IPS-20b (cell line): ENCODE results near the gene DLX1.
"Not testable (repeated sequence)": the region's sequence is repeated elsewhere in the genome, so short reads cannot be mapped to it uniquely, and the experiment has no call there.

ENCODE experiments used
- H3K27ac ChIP-seq: one replicate; pipeline ENCODE4 v1.5.1; 2013; ENCODE audit warnings: low read length
- H3K27me3 ChIP-seq: 2 replicates; pipeline ENCODE4 v1.6.1; 2013; ENCODE audit warnings: mild to moderate bottlenecking, low read length, inconsistent platforms; ENCODE audit not compliant: insufficient read depth
- H3K36me3 ChIP-seq: 2 replicates; pipeline ENCODE4 v1.6.1; 2013; ENCODE audit warnings: low read depth, mild to moderate bottlenecking, inconsistent platforms, low read length, moderate library complexity; ENCODE audit not compliant: insufficient read depth
- H3K4me1 ChIP-seq: 2 replicates; pipeline ENCODE4 v1.6.1; 2013; ENCODE audit warnings: mild to moderate bottlenecking, control low read depth, inconsistent platforms, low read length, moderate library complexity; ENCODE audit not compliant: insufficient read depth
- H3K4me3 ChIP-seq: 2 replicates; pipeline ENCODE4 v1.5.1; 2013; ENCODE audit warnings: mild to moderate bottlenecking, low read length, inconsistent platforms
- H3K9ac ChIP-seq: 2 replicates; pipeline ENCODE4 v1.6.1; 2013; ENCODE audit warnings: low read depth, mild to moderate bottlenecking, inconsistent platforms, low read length, moderate library complexity
- H3K9me3 ChIP-seq: 2 replicates; pipeline ENCODE4 v1.6.1; 2013; ENCODE audit warnings: mild to moderate bottlenecking, low read depth, low read length, inconsistent platforms; ENCODE audit not compliant: insufficient read depth

DLX1 gene

GRCh38 chr2:172050479-172051125, 34.7 kb upstream of the DLX1 start:
- H3K4me3 ChIP-seq = no peak overlapping the region
- no peaks in the 10 kb centered on the region for H3K4me1 ChIP-seq

GRCh38 chr2:172052000-172052983, 33.0 kb upstream of the DLX1 start:
- Histone ChIP-seq H3K27me3 (no peaks in the 10 kb centered on the region), H3K27ac (no peak overlapping the region), H3K9ac (no peak overlapping the region), H3K9me3 (no peaks in the 10 kb centered on the region), H3K4me1 (no peaks in the 10 kb centered on the region), H3K36me3 (no peaks in the 10 kb centered on the region), H3K4me3 (no peak overlapping the region)

More at GRCh38 chr2:172050479-172051125, 34.7 kb upstream of the DLX1 start:
- Histone ChIP-seq H3K36me3 (no peaks in the 10 kb centered on the region), H3K27me3 (no peaks in the 10 kb centered on the region), H3K9ac (no peak overlapping the region), H3K9me3 (no peaks in the 10 kb centered on the region), H3K27ac (no peak overlapping the region)

- Histone ChIP-seq H3K9me3 (no peaks in the 10 kb centered on the region), H3K27ac (no peak overlapping the region), H3K9ac (no peak overlapping the region), H3K4me3 (no peak overlapping the region), H3K36me3 (no peaks in the 10 kb centered on the region), H3K4me1 (no peaks in the 10 kb centered on the region), H3K27me3 (no peaks in the 10 kb centered on the region)
These were observed 31.8 kb upstream of the DLX1 start for GRCh38 chr2:172053486-172053885.

- H3K9ac ChIP-seq = no peak overlapping the region
- no peak overlapping the region for H3K27ac ChIP-seq
- H3K9me3 ChIP-seq = no peaks in the 10 kb centered on the region
- H3K4me3 ChIP-seq = no peak overlapping the region
- H3K36me3 ChIP-seq = no peaks in the 10 kb centered on the region
- no peaks in the 10 kb centered on the region for H3K4me1 ChIP-seq
- no peaks in the 10 kb centered on the region for H3K27me3 ChIP-seq
These were observed 29.0 kb upstream of the DLX1 start for GRCh38 chr2:172056293-172056692.

GRCh38 chr2:172058660-172059059, 26.6 kb upstream of the DLX1 start:
- Histone ChIP-seq H3K4me3 (no peak overlapping the region), H3K27ac (no peak overlapping the region), H3K9ac (no peak overlapping the region), H3K27me3 (no peaks in the 10 kb centered on the region), H3K4me1 (no peaks in the 10 kb centered on the region), H3K9me3 (no peaks in the 10 kb centered on the region), H3K36me3 (no peaks in the 10 kb centered on the region)

- not testable (repeated sequence) for H3K4me3 ChIP-seq, H3K27ac ChIP-seq, H3K27me3 ChIP-seq, H3K4me1 ChIP-seq, H3K36me3 ChIP-seq, H3K9me3 ChIP-seq, H3K9ac ChIP-seq
These were observed 25.2 kb upstream of the DLX1 start for GRCh38 chr2:172060118-172060517.

GRCh38 chr2:172062402-172063004, 22.8 kb upstream of the DLX1 start:
- Histone ChIP-seq H3K36me3 (no peaks in the 10 kb centered on the region), H3K27me3 (no peaks in the 10 kb centered on the region), H3K9ac (no peak overlapping the region), H3K4me3 (no peak overlapping the region), H3K9me3 (no peaks in the 10 kb centered on the region), H3K27ac (no peak overlapping the region), H3K4me1 (no peaks in the 10 kb centered on the region)

GRCh38 chr2:172063446-172063845, 21.9 kb upstream of the DLX1 start:
- Histone ChIP-seq H3K9me3 (no peaks in the 10 kb centered on the region), H3K4me3 (no peak overlapping the region), H3K27ac (no peak overlapping the region), H3K27me3 (no peaks in the 10 kb centered on the region), H3K9ac (no peak overlapping the region), H3K36me3 (no peaks in the 10 kb centered on the region), H3K4me1 (no peaks in the 10 kb centered on the region)

GRCh38 chr2:172065111-172065510, 20.2 kb upstream of the DLX1 start:
- Histone ChIP-seq H3K27ac (no peak overlapping the region), H3K9ac (no peak overlapping the region), H3K4me1 (no peaks in the 10 kb centered on the region), H3K9me3 (no peaks in the 10 kb centered on the region), H3K4me3 (no peak overlapping the region), H3K27me3 (no peaks in the 10 kb centered on the region), H3K36me3 (no peaks in the 10 kb centered on the region)

GRCh38 chr2:172066394-172066886, 18.9 kb upstream of the DLX1 start:
- Histone ChIP-seq H3K36me3 (no peaks in the 10 kb centered on the region), H3K4me1 (no peaks in the 10 kb centered on the region), H3K9me3 (no peaks in the 10 kb centered on the region), H3K27me3 (no peaks in the 10 kb centered on the region), H3K9ac (no peak overlapping the region), H3K4me3 (no peak overlapping the region), H3K27ac (no peak overlapping the region)

- H3K27me3 ChIP-seq, H3K9me3 ChIP-seq, H3K4me3 ChIP-seq, H3K9ac ChIP-seq, H3K36me3 ChIP-seq, H3K4me1 ChIP-seq, H3K27ac ChIP-seq: not testable (repeated sequence)
These were observed 17.4 kb upstream of the DLX1 start for GRCh38 chr2:172067905-172068304.
